Islet of Langerhans (tissue), 1 donor: ENCODE measurements around the gene LAMA5.

ENCODE experiments used
- FAIRE-seq: peaks from one replicate; lab custom pipeline; 2011; peaks lifted over from hg19 to GRCh38; lab: Jason Lieb, UNC

Gene LAMA5

GRCh38 chr20:62347445-62347844 lies 19.7 kb downstream of the LAMA5 start:
- no peak for FAIRE-seq

- no peak for FAIRE-seq
These were observed 20.0 kb downstream of the LAMA5 start for GRCh38 chr20:62347151-62347404.

- no peak for FAIRE-seq
These were observed 20.5 kb downstream of the LAMA5 start for GRCh38 chr20:62346398-62347150.

GRCh38 chr20:62345681-62346370 lies 21.3 kb downstream of the LAMA5 start:
- no peak for FAIRE-seq

GRCh38 chr20:62344782-62345181 lies 22.3 kb downstream of the LAMA5 start:
- FAIRE-seq: no peak

GRCh38 chr20:62344092-62344491 lies 23.0 kb downstream of the LAMA5 start:
- FAIRE-seq: no peak

GRCh38 chr20:62342910-62343309 lies 24.2 kb downstream of the LAMA5 start:
- no peak for FAIRE-seq

GRCh38 chr20:62339647-62340062 lies 27.5 kb downstream of the LAMA5 start:
- no peak for FAIRE-seq

GRCh38 chr20:62338294-62338620 lies 28.9 kb downstream of the LAMA5 start:
- FAIRE-seq: no peak

GRCh38 chr20:62337558-62338293 lies 29.4 kb downstream of the LAMA5 start:
- FAIRE-seq: no peak

GRCh38 chr20:62336775-62337557 lies 30.1 kb downstream of the LAMA5 start:
- no peak for FAIRE-seq

- no peak for FAIRE-seq
These were observed 30.8 kb downstream of the LAMA5 start for GRCh38 chr20:62336329-62336728.

GRCh38 chr20:62335532-62335931 lies 31.6 kb downstream of the LAMA5 start:
- FAIRE-seq: no peak

- no peak for FAIRE-seq
These were observed 32.2 kb downstream of the LAMA5 start for GRCh38 chr20:62334881-62335280.

- no peak for FAIRE-seq
These were observed 33.1 kb downstream of the LAMA5 start for GRCh38 chr20:62333820-62334595.

- no peak for FAIRE-seq
These were observed 33.9 kb downstream of the LAMA5 start for GRCh38 chr20:62332989-62333819.

- FAIRE-seq: no peak
These were observed 34.7 kb downstream of the LAMA5 start for GRCh38 chr20:62332421-62332820.

- no peak for FAIRE-seq
These were observed 35.8 kb downstream of the LAMA5 start for GRCh38 chr20:62331347-62331746.

- FAIRE-seq: no peak
These were observed 36.4 kb downstream of the LAMA5 start for GRCh38 chr20:62330576-62331317.
